HepG2 (cell line): Measurements from ENCODE around the gene TMEM165. TPM values are rescaled to one million over a fixed set of nuclear protein-coding genes. Genes with fewer than 3 reads are reported as not detected.

ENCODE experiments used
- CBX1 ChIP-seq: IDR thresholded peaks from one replicate; pipeline ENCODE4 v1.6.1; 2016; ENCODE audit warnings: antibody characterized with exemption, low read depth
- FLYWCH1 ChIP-seq: sonication (generic); formaldehyde crosslinking; IDR thresholded peaks from 2 replicates; pipeline ENCODE4 v1.8.1; 2023; ENCODE audit warnings: mild to moderate bottlenecking, missing genetic modification reagents
- LRRFIP1 ChIP-seq: sonication (generic); formaldehyde crosslinking; conservative IDR thresholded peaks from 2 replicates; pipeline ENCODE4 v1.4.0; 2020; ENCODE audit warnings: missing genetic modification reagents
- ONECUT2 ChIP-seq: sonication (generic); formaldehyde crosslinking; IDR thresholded peaks from 2 replicates; pipeline ENCODE4 v1.4.0; 2020; ENCODE audit warnings: missing genetic modification reagents
- PLRG1 ChIP-seq: fragments of 450-650 bp; conservative IDR thresholded peaks from 2 replicates; pipeline ENCODE4 v1.6.1; 2016
- RELA ChIP-seq: sonication (generic); formaldehyde crosslinking; IDR thresholded peaks from 2 replicates; pipeline ENCODE4 v1.4.0; 2020; ENCODE audit warnings: missing genetic modification reagents
- SATB2 ChIP-seq: sonication (generic); formaldehyde crosslinking; IDR thresholded peaks from 2 replicates; pipeline ENCODE4 v1.5.0; 2020; ENCODE audit warnings: missing genetic modification reagents
- SP1 ChIP-seq, 2 experiments: fragments of 450-650 bp in 1 of 2; sonication (generic) in 1 of 2; formaldehyde crosslinking in 1 of 2; IDR thresholded peaks; 2 replicates each; pipeline versions ENCODE4 v1.4.0 to v1.6.1; 2016 to 2020; ENCODE audit warnings: missing genetic modification reagents in 1 of 2
- ZFP36L1 ChIP-seq: sonication (generic); formaldehyde crosslinking; IDR thresholded peaks from 2 replicates; pipeline ENCODE4 v1.8.0; 2022; ENCODE audit warnings: mild to moderate bottlenecking, missing genetic modification reagents, moderate library complexity
- ZFP36L2 ChIP-seq: sonication (generic); formaldehyde crosslinking; IDR thresholded peaks from 2 replicates; pipeline ENCODE4 v1.4.0; 2020; ENCODE audit warnings: missing genetic modification reagents
- ZNF253 ChIP-seq: sonication (generic); formaldehyde crosslinking; IDR thresholded peaks from 2 replicates; pipeline ENCODE4 v1.8.0; 2022; ENCODE audit warnings: mild to moderate bottlenecking, missing genetic modification reagents, borderline replicate concordance
- ZNF639 ChIP-seq: conservative IDR thresholded peaks from 2 replicates; pipeline ENCODE4 v1.6.1; 2018; ENCODE audit warnings: missing genetic modification reagents
- ZNF772 ChIP-seq: sonication (generic); formaldehyde crosslinking; IDR thresholded peaks from 2 replicates; pipeline ENCODE4 v1.5.0; 2020; ENCODE audit warnings: mild to moderate bottlenecking, missing genetic modification reagents
- polyA plus RNA-seq, 8 experiments: library from polyadenylated mRNA; depleted of rRNA in 3 of 8; stranded (reverse) in 7 of 8; unstranded in 1 of 8; fragments of >200 nt; fragmentation: Illumina TruSeq in 4 of 8; extraction: Trizol in 4 of 8; gene quantifications; 2 replicates each; pipeline versions ENCODE4 v1.2.1 to v1.2.3, GENCODE V29; 2011 to 2016; ENCODE audit warnings: low read depth in 4 of 8, missing spikeins in 1 of 8, mixed read lengths in 1 of 8; ENCODE audit not compliant: insufficient read depth in 1 of 8
- total RNA-seq, 5 experiments: library from RNA; depleted of rRNA; stranded (reverse); fragments of >200 nt; fragmentation: Illumina TruSeq; extraction: Trizol; gene quantifications; 2 replicates each; pipeline ENCODE4 v1.2.3, GENCODE V29; 2016; ENCODE audit warnings: low read depth in 1 of 5
- TF ChIP-seq, protein P1 (sequence below): sonication (generic); formaldehyde crosslinking; IDR thresholded peaks from 2 replicates; pipeline ENCODE4 v1.8.1; 2023; ENCODE audit warnings: mild to moderate bottlenecking, missing genetic modification reagents, borderline replicate concordance
- TF ChIP-seq, protein P2 (sequence below): sonication (generic); formaldehyde crosslinking; IDR thresholded peaks from 2 replicates; pipeline ENCODE4 v1.5.0; 2020; ENCODE audit warnings: mild to moderate bottlenecking, low read depth, missing genetic modification reagents, borderline replicate concordance
- TF ChIP-seq, protein P3 (sequence below): sonication (generic); formaldehyde crosslinking; IDR thresholded peaks from one replicate; pipeline ENCODE4 v1.5.1; 2020; ENCODE audit warnings: mild to moderate bottlenecking, missing genetic modification reagents; ENCODE audit errors: not compliant biosample characterization

Gene TMEM165
- total and polyA plus RNA-seq, 2 of the 13 experiments (the other 11 are each of a cell fraction or from before 2014, with no cell fraction given), result 54.6 to 103 TPM

DNA sequence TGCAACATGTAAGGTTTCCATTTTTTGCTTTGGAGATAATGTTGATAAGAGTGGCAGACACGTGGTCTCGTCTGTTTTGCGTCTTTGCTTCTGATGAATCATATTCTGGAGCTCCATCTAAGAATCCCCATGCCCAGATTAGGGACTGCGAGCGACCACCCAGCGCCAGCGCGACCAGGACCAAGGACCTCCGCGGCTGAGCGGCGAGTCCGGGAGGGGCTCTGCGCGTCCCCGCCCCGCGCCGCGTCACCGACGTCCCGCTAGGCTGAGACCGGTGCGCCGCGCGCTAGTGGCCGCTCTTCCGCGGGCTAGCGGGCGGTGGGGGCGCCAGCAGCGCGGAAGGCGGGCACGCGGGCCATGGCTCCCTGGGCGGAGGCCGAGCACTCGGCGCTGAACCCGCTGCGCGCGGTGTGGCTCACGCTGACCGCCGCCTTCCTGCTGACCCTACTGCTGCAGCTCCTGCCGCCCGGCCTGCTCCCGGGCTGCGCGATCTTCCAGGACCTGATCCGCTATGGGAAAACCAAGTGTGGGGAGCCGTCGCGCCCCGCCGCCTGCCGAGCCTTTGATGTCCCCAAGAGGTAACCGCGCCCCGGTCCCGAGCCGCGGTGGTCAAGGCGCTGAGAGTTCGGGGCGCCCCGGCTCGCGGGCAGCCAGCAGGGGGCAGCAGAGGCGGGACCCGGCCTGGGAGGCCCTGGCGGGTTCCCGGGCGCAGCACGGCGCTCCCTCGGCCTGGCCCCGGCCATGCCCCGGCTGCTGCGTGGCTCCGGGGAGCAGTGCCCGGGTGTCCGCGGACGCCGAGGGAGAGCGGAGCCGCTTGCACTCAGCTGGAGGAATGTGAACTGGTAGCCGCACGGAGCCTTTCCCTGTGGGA is 49.5 kb upstream of the TMEM165 start, which contains the start of gene SRD5A3 (continued):
- TF ChIP-seq SP1 (IDR thresholded peaks at IDR 0.05) (no peak), SP1 (CRISPR knock-in tag; IDR thresholded peaks at IDR 0.05) (peak; percentile 64), CBX1 (no peak), ZNF772 (CRISPR knock-in tag) (peak; percentile 94), ZNF253 (CRISPR knock-in tag) (peak; percentile 78; the same call in 1 of the 2 replicates), ONECUT2 (no peak; the same call in 1 of the 2 replicates), SATB2 (no peak), ZNF639 (CRISPR knock-in tag) (peak; percentile 90), ZFP36L2 (CRISPR knock-in tag) (no peak), RELA (CRISPR knock-in tag) (no peak), FLYWCH1 (no peak), ZFP36L1 (peak; percentile 72; the same call in 1 of the 2 replicates), LRRFIP1 (CRISPR knock-in tag) (no peak), PLRG1 (no peak)
- TF ChIP-seq, protein P1, sequence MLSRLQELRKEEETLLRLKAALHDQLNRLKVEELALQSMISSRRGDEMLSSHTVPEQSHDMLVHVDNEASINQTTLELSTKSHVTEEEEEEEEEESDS (CRISPR knock-in tag), result peak; percentile 47; the same call in 1 of the 2 replicates
- TF ChIP-seq, protein P2, sequence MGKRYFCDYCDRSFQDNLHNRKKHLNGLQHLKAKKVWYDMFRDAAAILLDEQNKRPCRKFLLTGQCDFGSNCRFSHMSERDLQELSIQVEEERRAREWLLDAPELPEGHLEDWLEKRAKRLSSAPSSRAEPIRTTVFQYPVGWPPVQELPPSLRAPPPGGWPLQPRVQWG (CRISPR knock-in tag), result no peak
- TF ChIP-seq, protein P3, sequence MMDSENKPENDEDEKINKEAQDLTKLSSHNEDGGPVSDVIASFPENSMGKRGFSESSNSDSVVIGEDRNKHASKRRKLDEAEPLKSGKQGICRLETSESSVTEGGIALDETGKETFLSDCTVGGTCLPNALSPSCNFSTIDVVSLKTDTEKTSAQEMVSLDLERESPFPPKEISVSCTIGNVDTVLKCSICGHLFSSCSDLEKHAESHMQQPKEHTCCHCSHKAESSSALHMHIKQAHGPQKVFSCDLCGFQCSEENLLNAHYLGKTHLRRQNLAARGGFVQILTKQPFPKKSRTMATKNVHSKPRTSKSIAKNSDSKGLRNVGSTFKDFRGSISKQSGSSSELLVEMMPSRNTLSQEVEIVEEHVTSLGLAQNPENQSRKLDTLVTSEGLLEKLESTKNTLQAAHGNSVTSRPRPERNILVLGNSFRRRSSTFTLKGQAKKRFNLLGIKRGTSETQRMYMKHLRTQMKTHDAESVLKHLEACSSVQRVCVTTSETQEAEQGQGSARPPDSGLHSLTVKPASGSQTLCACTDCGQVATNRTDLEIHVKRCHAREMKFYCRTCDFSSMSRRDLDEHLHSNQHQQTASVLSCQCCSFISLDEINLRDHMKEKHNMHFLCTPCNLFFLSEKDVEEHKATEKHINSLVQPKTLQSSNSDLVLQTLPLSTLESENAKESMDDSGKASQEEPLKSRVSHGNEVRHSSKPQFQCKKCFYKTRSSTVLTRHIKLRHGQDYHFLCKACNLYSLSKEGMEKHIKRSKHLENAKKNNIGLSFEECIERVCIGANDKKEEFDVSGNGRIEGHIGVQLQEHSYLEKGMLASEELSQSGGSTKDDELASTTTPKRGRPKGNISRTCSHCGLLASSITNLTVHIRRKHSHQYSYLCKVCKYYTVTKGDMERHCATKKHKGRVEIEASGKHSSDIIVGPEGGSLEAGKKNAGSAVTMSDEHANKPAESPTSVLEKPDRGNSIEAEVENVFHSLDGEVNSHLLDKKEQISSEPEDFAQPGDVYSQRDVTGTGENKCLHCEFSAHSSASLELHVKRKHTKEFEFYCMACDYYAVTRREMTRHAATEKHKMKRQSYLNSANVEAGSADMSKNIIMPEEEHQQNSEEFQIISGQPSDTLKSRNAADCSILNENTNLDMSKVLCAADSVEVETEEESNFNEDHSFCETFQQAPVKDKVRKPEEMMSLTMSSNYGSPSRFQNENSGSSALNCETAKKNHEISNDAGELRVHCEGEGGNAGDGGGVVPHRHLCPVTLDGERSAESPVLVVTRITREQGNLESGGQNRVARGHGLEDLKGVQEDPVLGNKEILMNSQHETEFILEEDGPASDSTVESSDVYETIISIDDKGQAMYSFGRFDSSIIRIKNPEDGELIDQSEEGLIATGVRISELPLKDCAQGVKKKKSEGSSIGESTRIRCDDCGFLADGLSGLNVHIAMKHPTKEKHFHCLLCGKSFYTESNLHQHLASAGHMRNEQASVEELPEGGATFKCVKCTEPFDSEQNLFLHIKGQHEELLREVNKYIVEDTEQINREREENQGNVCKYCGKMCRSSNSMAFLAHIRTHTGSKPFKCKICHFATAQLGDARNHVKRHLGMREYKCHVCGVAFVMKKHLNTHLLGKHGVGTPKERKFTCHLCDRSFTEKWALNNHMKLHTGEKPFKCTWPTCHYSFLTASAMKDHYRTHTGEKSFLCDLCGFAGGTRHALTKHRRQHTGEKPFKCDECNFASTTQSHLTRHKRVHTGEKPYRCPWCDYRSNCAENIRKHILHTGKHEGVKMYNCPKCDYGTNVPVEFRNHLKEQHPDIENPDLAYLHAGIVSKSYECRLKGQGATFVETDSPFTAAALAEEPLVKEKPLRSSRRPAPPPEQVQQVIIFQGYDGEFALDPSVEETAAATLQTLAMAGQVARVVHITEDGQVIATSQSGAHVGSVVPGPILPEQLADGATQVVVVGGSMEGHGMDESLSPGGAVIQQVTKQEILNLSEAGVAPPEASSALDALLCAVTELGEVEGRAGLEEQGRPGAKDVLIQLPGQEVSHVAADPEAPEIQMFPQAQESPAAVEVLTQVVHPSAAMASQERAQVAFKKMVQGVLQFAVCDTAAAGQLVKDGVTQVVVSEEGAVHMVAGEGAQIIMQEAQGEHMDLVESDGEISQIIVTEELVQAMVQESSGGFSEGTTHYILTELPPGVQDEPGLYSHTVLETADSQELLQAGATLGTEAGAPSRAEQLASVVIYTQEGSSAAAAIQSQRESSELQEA (CRISPR knock-in tag), result peak; percentile 83
